Measurements from ENCODE around the gene ZDHHC22. TPM values are rescaled to one million over a fixed set of nuclear protein-coding genes. Genes with fewer than 3 reads are reported as not detected.

ZDHHC22 gene
- total and polyA plus RNA-seq, 5 experiments from 2014 or later = not detected

Other genes with a start within 250 kb of the ZDHHC22 start
- gene IRF2BPL, start 113.1 kb downstream of the ZDHHC22 start, total RNA-seq = 10 to 100 TPM; 24.6 to 26.5 TPM
- 1 to 10 TPM; 1.9 to 3.3 (median 3.2) TPM for gene IRF2BPL, start 113.1 kb downstream of the ZDHHC22 start, polyA plus RNA-seq
- gene CIPC, start 43.5 kb downstream of the ZDHHC22 start, total RNA-seq = 10 to 100 TPM; 11.3 to 12.8 TPM
- gene CIPC, start 43.5 kb downstream of the ZDHHC22 start, polyA plus RNA-seq = 1 to 10 TPM; 4.4 to 7.7 (median 4.7) TPM
- under 1 TPM; 0.66 to 0.83 TPM for gene TMEM63C, start 40.0 kb upstream of the ZDHHC22 start, total RNA-seq
- gene TMEM63C, start 40.0 kb upstream of the ZDHHC22 start, polyA plus RNA-seq = under 1 TPM in 2 of 3 donors, not detected in 1; 0.02 to 0.83 TPM
- not detected for gene NGB, start 129.4 kb upstream of the ZDHHC22 start, total RNA-seq
- gene NGB, start 129.4 kb upstream of the ZDHHC22 start, polyA plus RNA-seq = not detected
- gene POMT2, start 179.1 kb upstream of the ZDHHC22 start, total RNA-seq = 10 to 100 TPM; 11.4 to 13.9 TPM
- gene POMT2, start 179.1 kb upstream of the ZDHHC22 start, polyA plus RNA-seq = under 1 TPM; 0.25 to 0.50 (median 0.40) TPM
- gene GSTZ1, start 179.2 kb upstream of the ZDHHC22 start, total RNA-seq = 10 to 100 TPM; 17.9 to 19.6 TPM
- 10 to 100 TPM in 1 of 3 donors, 1 to 10 TPM in 2; 8.0 to 10.0 (median 9.9) TPM for gene GSTZ1, start 179.2 kb upstream of the ZDHHC22 start, polyA plus RNA-seq
- 1 to 10 TPM; 7.8 to 8.0 TPM for gene TMED8, start 235.3 kb upstream of the ZDHHC22 start, total RNA-seq
- gene TMED8, start 235.3 kb upstream of the ZDHHC22 start, polyA plus RNA-seq = 1 to 10 TPM; 1.8 to 3.0 (median 2.1) TPM
- under 1 TPM in 1 of 2 experiments, not detected in 1; 0.44 TPM for gene SAMD15, start 235.6 kb upstream of the ZDHHC22 start, total RNA-seq
- under 1 TPM in 1 of 3 donors, not detected in 2; 0.07 TPM for gene SAMD15, start 235.6 kb upstream of the ZDHHC22 start, polyA plus RNA-seq